NCI-H345 treated with DMSO at 0.1 percent for 48 hours (cell line): ENCODE measurements around the gene RAPH1.

Experiments
- DNase-seq: peaks from one replicate; lab custom pipeline; 2025; ENCODE audit not compliant: unreplicated experiment; lab: John Stamatoyannopoulos, UW

Gene RAPH1

GRCh38 chr2:203535078-203535783 lies at the start of gene RAPH1:
RAPH1 (minus strand) TSS chr2:203535301; CDS start chr2:203495353, 39,948 bp downstream.
- peak; percentile 64 for DNase-seq

GRCh38 chr2:203584784-203585183 lies 49.7 kb upstream of the RAPH1 start:
- no peak for DNase-seq

DNA sequence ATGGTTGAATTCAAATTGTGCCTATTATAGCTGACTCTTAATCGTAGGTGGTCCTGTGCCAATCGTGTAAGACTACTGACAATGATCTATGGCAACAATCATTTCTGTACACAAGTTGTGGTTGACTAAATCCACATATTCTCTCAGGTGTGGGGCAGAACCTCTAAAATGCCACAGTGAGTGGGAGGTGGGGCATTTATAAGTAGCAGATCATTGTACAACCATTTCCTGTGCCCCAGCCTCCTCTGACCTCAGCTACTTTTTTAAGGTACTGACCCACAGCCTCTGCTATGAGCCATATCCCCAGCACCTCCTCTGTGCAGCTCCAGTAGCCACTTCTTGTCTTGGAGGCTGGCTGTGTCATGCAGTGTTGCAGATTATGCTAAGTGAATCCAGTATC lies 48.6 kb upstream of the RAPH1 start:
- no peak for DNase-seq

GRCh38 chr2:203583084-203583695 lies 48.1 kb upstream of the RAPH1 start:
- DNase-seq: no peak

GRCh38 chr2:203582468-203582867 lies 47.4 kb upstream of the RAPH1 start:
- DNase-seq: no peak

DNA sequence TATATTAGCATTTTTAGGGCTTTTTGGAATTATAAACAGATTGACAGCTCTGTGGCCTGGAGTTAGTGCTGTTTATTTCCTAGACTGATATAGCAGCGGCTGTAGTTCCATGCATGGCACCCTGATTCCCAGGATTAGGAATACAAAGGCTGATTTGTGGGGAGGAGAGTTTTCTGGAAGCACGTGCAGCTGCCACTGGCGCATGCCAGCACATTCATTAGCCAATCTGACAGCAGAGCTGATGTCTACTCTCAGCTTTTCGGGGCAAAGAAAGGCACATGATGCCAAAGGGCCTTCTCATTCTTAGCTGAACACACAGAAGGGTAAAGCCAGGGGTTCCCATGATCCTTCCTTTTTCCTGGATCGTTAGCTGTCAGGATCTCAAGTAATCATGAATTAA lies 45.7 kb upstream of the RAPH1 start:
- DNase-seq: no peak

DNA sequence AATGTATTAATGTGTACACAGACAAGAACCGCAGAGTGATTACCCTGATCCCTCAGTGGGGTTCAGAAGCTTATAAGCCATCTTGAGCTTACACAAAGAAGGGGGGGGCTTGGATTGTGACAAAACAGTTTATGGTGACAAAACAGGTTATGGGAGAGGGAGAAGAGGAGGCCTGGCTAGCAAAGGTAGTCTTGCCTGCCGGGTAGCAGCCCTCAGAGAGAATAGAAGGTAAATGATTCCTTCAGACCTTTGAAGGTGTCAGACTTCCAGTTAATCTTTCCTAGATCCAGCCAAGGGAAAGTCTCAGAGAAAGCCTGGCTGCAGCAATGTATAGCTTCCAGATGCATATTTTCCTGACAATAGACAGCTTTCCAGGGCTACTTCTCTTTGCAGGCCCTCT lies 44.6 kb upstream of the RAPH1 start:
- DNase-seq: no peak

DNA sequence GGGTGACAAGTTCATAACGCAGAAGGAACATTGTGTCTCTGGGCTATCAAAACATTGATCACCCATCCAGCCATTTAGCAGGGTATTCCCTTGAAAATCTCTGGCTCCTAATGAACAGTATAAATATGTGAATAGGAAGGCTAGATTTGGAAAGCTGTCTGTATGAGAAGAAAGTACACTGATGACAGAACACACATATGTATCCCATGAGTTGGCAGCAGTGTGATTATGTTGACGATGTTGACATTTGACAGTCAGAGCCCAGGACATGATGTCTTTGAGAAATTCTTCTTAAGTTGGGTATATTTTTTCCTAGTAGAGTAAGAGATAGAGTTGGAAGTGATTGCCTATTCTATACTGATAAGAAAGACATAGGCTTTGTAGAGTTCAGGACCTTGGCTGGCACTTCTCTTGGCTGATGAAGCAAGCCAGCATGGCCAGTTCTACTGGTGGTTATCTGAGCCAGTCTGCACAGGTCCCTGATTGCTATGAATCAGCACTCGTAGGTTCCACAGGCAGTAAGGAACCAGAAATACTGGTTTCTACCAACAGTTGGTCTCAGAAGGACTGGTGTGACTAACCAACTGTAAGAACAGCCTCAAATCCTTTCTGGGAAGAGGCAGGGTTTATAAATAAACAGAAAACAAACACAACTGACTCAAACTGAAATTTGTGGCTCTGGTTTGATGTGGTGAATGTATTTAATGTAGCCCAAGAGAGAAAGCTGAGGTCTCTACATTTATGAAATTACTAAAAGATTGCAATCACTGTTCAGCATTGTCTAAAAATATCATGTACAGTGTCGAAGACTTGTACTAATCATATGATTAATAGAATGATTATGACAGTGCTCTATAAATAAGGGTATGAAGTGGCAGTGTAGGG lies 43.9 kb upstream of the RAPH1 start:
- peak; percentile 5 for DNase-seq

DNA sequence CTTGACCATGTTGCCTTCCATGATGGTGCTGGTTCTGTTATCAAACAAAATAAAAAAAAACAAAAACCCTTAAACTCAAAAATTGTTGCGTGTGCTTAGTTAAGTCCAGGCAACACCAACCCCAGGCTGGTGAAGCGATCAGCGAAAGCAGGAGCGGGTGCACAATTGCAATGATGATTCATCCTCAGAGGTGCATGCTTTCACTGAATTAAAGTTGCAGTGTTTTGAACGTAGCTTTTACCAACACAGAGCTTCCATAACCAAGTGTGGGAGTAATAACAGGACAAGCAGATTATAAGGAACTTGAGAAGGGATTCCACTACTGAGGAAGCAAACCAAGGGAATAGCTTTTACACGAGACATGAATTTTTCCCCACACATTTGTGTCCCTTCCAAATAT lies 39.7 kb upstream of the RAPH1 start:
- no peak for DNase-seq

- DNase-seq: no peak
Measured at GRCh38 chr2:203572316-203572715, 37.2 kb upstream of the RAPH1 start.

DNA sequence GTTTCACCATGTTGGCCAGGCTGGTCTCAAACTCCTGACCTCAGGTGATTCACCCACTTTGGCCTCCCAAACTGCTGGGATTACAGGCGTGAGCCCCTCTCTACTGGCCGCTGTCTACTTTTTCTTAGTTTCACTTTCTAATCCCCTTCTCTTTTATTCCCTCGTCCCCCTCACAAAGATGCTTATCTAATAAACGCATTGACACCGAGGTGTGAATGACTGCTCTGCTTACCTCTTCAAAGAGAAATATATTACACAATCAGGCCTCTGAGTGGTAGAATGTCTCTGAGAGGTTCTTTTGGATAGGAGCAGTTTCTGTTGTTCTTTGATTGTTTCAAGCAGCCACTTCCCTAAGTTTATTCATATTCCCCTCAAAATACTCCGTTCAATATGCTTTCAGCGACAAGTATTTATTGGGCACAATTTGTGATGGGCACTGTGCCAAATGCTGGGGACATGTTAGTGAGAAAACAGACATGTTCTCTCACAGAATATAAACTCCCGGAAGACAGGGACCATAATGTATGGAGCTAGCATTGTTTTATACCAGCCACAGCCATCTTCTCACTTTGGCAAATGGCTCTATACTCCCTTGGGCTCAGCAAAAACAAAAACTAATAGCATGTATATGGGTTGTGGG lies 34.7 kb upstream of the RAPH1 start:
- DNase-seq: no peak

DNA sequence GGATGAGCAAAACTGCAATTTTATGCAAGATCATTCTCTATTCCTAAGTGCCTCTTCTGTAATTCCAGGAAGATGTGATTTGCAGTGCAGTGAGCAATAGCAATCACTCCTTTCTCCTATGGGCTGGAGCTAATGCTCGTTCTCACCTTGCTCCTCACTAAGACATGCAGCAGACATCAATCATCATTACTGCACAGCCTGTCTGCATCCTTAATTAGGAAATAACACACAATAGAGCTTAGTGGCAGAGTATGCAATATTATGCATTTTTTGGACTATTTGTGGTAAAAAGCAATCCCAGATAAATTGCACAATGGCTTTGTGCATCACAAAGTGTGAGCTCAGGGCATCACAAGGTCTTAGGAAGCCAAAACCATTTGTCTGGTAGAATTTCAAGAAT lies 32.6 kb upstream of the RAPH1 start:
- DNase-seq: no peak

GRCh38 chr2:203566161-203566560 lies 31.1 kb upstream of the RAPH1 start:
- DNase-seq: no peak

DNA sequence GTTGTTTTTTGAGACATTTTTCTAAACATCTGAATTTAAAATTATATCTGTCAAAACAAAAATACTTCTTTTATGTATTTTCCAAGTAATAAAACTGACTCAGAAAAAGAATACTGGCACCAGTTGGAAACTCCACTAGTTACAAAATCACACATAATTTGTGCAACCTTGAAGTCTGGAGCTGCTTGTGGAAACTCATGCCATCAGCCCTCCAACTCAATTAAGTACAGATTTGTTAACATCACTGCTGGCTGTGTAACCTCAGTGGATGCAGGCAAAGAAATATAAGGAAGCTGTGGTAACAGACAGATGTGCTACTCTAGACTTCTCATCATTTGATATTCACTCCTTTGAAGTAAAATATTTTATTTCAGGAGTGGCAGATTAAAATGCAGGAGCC lies 30.0 kb upstream of the RAPH1 start:
- no peak for DNase-seq

- no peak for DNase-seq
Measured at GRCh38 chr2:203562268-203562667, 27.2 kb upstream of the RAPH1 start.

GRCh38 chr2:203559641-203560040 lies 24.5 kb upstream of the RAPH1 start:
- no peak for DNase-seq

GRCh38 chr2:203553784-203554183 lies 18.7 kb upstream of the RAPH1 start:
- DNase-seq: no peak

DNA sequence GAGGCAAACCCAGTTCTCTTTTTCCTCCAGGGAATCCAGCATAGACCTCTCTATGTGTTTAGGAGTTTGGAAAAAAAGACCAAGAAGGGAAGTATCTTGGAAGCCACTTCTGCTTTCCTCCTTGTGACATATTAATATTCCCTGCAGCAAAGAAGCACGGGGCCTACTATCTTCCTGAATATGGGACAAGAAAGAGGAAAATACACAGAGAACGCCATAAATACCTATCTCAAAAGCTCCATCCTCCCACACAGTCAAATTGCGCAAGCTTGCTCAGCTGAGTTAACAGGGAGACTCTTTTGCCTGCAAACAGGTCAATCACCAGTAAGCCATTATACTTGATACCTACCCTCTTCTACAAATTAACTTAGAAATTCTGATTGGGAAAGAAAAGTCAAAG lies 16.7 kb upstream of the RAPH1 start:
- DNase-seq: no peak

DNA sequence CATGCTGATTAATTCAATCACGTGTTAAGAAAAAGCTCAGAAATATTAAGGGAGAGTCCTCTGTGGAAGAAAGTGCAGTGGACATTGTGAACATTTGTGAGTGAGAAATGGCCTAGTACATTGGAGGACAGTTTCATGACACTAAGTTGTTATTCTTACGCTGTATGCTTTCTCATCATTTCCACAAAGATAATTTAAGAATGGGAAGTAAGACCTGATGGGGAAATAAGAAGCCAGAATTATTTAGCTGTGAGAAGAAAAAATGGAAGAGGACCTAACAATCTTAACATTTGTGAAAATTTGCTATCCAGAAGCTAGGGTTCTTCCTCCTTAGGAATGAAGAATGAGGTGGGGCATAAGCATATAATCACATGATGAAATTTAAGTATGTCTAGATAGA lies 15.2 kb upstream of the RAPH1 start:
- no peak for DNase-seq

GRCh38 chr2:203549406-203549805 lies 14.3 kb upstream of the RAPH1 start:
- no peak for DNase-seq

GRCh38 chr2:203548887-203549286 lies 13.8 kb upstream of the RAPH1 start:
- DNase-seq: no peak
